CD4-positive, alpha-beta T cell (primary cell): Measurements from ENCODE around the gene PPP1R14C. TPM values are rescaled to one million over a fixed set of nuclear protein-coding genes. Genes with fewer than 3 reads are reported as not detected.

ENCODE experiments used
- ATAC-seq: fragments of 200-7000 bp; cut with Tn5 transposase; one replicate; pipeline ENCODE4 v1.10.0; 2022; ENCODE audit warnings: mild to moderate bottlenecking; ENCODE audit not compliant: poor library complexity
- CTCF ChIA-PET: fragments of 350-600 bp; sonication (Branson Sonifier 250); formaldehyde crosslinking; loops from one replicate; lab custom pipeline; 2021; ENCODE audit warnings: antibody characterized with exemption, inconsistent platforms; lab: Charles Lee
- POLR2A ChIA-PET: fragments of 350-600 bp; sonication (Branson Sonifier 250); formaldehyde crosslinking; loops from one replicate; lab custom pipeline; 2021; ENCODE audit warnings: antibody characterized with exemption, inconsistent platforms; lab: Charles Lee
- DNase-seq, 14 experiments: peaks; one replicate each; pipeline ENCODE4 v3.0.0-alpha.2; 2013 to 2020; ENCODE audit warnings: mixed read lengths in 2 of 14
- H3K27ac ChIP-seq, 2 donors: one replicate each; pipeline versions ENCODE4 v1.5.1 to v1.7.0; 2013; ENCODE audit warnings: low read length in 2 of 2, low read depth in 1 of 2, mild to moderate bottlenecking in 1 of 2
- H3K27me3 ChIP-seq, 2 experiments: 1 replicate in 1 of 2; 2 replicates in 1 of 2; pipeline versions ENCODE4 v1.6.1 to v1.7.0; 2013; ENCODE audit warnings: low read length in 2 of 2, control low read depth in 1 of 2, mild to moderate bottlenecking in 1 of 2, moderate library complexity in 1 of 2; ENCODE audit not compliant: insufficient read depth in 2 of 2, control insufficient read depth in 1 of 2
- H3K36me3 ChIP-seq: one replicate; pipeline ENCODE4 v1.6.1; 2013; ENCODE audit warnings: low read length, control low read depth; ENCODE audit not compliant: insufficient read depth
- H3K4me1 ChIP-seq: one replicate; pipeline ENCODE4 v1.6.1; 2013; ENCODE audit warnings: low read length, control low read depth; ENCODE audit not compliant: insufficient read depth
- H3K4me3 ChIP-seq: one replicate; pipeline ENCODE4 v1.5.1; 2013; ENCODE audit warnings: mild to moderate bottlenecking, low read length, moderate library complexity
- H3K9me3 ChIP-seq, 2 experiments: 1 replicate in 1 of 2; 2 replicates in 1 of 2; pipeline versions ENCODE4 v1.6.1 to v1.7.0; 2013; ENCODE audit warnings: low read length in 2 of 2, mild to moderate bottlenecking in 2 of 2, control low read depth in 1 of 2, moderate library complexity in 1 of 2; ENCODE audit not compliant: control insufficient read depth in 1 of 2, insufficient read depth in 1 of 2
- H3K27ac Mint-ChIP-seq: one replicate; pipeline ENCODE4 v1.8.0; 2020; ENCODE audit warnings: mixed read lengths
- H3K27me3 Mint-ChIP-seq: one replicate; pipeline ENCODE4 v1.8.0; 2021; ENCODE audit warnings: mixed read lengths
- H3K36me3 Mint-ChIP-seq: one replicate; pipeline ENCODE4 v1.8.0; 2021; ENCODE audit warnings: low read depth, mixed read lengths
- H3K4me1 Mint-ChIP-seq: one replicate; pipeline ENCODE4 v1.8.0; 2021; ENCODE audit warnings: low read depth, mixed read lengths
- H3K4me3 Mint-ChIP-seq: one replicate; pipeline ENCODE4 v1.8.0; 2020; ENCODE audit warnings: mild to moderate bottlenecking, mixed read lengths
- H3K9me3 Mint-ChIP-seq: one replicate; pipeline ENCODE4 v1.8.0; 2020; ENCODE audit warnings: mixed read lengths
- CTCF ChIP-seq: fragments of 200-600 bp; IDR thresholded peaks from one replicate; pipeline ENCODE4 v1.8.0; 2022; ENCODE audit warnings: antibody characterized with exemption, mild to moderate bottlenecking
- intact Hi-C, 2 experiments: fragments of 100-400 bp; cut with DNase I in 1 of 2; cut with micrococcal nuclease in 1 of 2; formaldehyde crosslinking; loops; one replicate each; pipeline versions ENCODE4 v1.15.1 to v1.9.0; 2023 to 2025; cut with DNase I, micrococcal nuclease
- total RNA-seq, 174 experiments: library from RNA in 2 of 174; stranded (reverse) in 2 of 174; gene quantifications; one replicate each; pipeline ENCODE4 v1.2.3 and lab custom pipeline; 2021 to 2026

Gene PPP1R14C
- total RNA-seq, 2 experiments from 2014 or later, result not detected

GRCh38 chr6:150167479-150167873 is 24.6 kb downstream of the PPP1R14C start:
- Mint-ChIP-seq H3K27me3 (peaks cover 8% of the 10 kb centered on the region), H3K9me3 (no peaks in the 10 kb centered on the region), H3K4me3 (no peak overlapping the region), H3K4me1 (no peaks in the 10 kb centered on the region), H3K36me3 (no peaks in the 10 kb centered on the region), H3K27ac (no peak overlapping the region)
- no peak for DNase-seq
- Histone ChIP-seq H3K4me1 (no peaks in the 10 kb centered on the region), H3K27ac (no peak overlapping the region), H3K36me3 (no peaks in the 10 kb centered on the region), H3K27me3 (no peaks in the 10 kb centered on the region), H3K4me3 (no peak overlapping the region), H3K9me3 (no peaks in the 10 kb centered on the region)
- TF ChIP-seq CTCF, result no peak
- no peak for ATAC-seq
- intact Hi-C loops, result no loop called here
- CTCF ChIA-PET, result no interaction called here
- POLR2A ChIA-PET, result no interaction called here

GRCh38 chr6:150169181-150169580 is 26.3 kb downstream of the PPP1R14C start:
- Histone ChIP-seq H3K27me3 (no peaks in the 10 kb centered on the region), H3K27ac (no peak overlapping the region), H3K9me3 (no peaks in the 10 kb centered on the region), H3K36me3 (no peaks in the 10 kb centered on the region), H3K4me3 (no peak overlapping the region), H3K4me1 (no peaks in the 10 kb centered on the region)
- H3K36me3 Mint-ChIP-seq, result no peaks in the 10 kb centered on the region
- intact Hi-C loops, result no loop called here
- no peak overlapping the region for H3K4me3 Mint-ChIP-seq
- ChIA-PET POLR2A (no interaction called here), CTCF (no interaction called here)
- ATAC-seq, result no peak
- H3K27me3 Mint-ChIP-seq, result peaks cover 8% of the 10 kb centered on the region
- no peaks in the 10 kb centered on the region for H3K9me3 Mint-ChIP-seq
- TF ChIP-seq CTCF, result no peak
- H3K27ac Mint-ChIP-seq, result no peak overlapping the region
- no peak for DNase-seq
- H3K4me1 Mint-ChIP-seq, result no peaks in the 10 kb centered on the region

GRCh38 chr6:150169609-150170008 is 26.8 kb downstream of the PPP1R14C start:
- Mint-ChIP-seq H3K27ac (no peak overlapping the region), H3K4me3 (no peak overlapping the region), H3K27me3 (peaks cover 8% of the 10 kb centered on the region), H3K4me1 (no peaks in the 10 kb centered on the region), H3K9me3 (no peaks in the 10 kb centered on the region), H3K36me3 (no peaks in the 10 kb centered on the region)
- Histone ChIP-seq H3K9me3 (no peaks in the 10 kb centered on the region), H3K4me3 (no peak overlapping the region), H3K27me3 (no peaks in the 10 kb centered on the region), H3K4me1 (no peaks in the 10 kb centered on the region), H3K36me3 (no peaks in the 10 kb centered on the region), H3K27ac (no peak overlapping the region)
- TF ChIP-seq CTCF, result no peak
- DNase-seq (peak in 2 of 14 experiments; percentile 8 to 16), ATAC-seq (no peak)
- ChIA-PET POLR2A (no interaction called here), CTCF (no interaction called here)
- intact Hi-C loops, result no loop called here
